HG02678 (cell line): ENCODE data around the gene ACSF3.

Experiments
- ATAC-seq: cut with Tn5 transposase; IDR thresholded peaks from one replicate; pipeline ENCODE4 v1.9.1; 2021; ENCODE audit warnings: mild to moderate bottlenecking, moderate library complexity; ENCODE audit not compliant: unreplicated experiment

ACSF3 gene

DNA sequence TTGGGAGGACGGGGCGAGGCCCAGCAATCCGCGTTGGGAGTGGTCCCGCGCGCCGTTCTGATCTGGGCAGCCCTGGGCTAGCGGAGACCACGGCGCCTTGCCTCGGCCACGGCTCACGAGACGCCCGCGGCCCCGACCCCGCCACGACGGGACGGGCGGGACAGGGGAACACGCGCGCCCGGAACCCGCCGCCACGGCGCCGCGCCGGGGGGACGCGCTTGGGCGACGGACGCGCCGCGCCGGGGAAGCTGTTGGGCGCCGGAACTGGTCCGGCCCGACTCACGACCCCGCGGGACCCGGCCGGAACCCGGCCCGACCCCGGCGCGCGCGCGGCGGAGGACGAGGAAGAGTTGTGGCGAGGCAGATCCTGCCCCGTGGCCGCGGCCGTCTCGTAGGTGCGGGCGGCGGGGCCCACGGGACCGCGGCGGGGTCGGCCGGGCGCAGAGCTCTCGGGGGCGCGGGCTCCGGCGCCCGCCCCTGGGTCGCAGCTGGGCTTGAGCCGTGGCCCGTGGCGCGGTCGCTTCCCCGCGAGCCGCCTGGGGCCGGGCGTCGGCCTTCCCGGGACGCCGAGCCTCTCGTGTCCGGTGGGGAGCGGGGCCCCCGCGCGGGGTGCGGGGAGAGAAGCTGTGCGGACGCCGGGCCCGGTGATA lies at the start of gene ACSF3:
ACSF3 (plus strand) TSS at position 251 of the 650 bp plus-strand sequence. CDS start 6,830 bp downstream, outside the sequence.
- no peak for ATAC-seq

DNA sequence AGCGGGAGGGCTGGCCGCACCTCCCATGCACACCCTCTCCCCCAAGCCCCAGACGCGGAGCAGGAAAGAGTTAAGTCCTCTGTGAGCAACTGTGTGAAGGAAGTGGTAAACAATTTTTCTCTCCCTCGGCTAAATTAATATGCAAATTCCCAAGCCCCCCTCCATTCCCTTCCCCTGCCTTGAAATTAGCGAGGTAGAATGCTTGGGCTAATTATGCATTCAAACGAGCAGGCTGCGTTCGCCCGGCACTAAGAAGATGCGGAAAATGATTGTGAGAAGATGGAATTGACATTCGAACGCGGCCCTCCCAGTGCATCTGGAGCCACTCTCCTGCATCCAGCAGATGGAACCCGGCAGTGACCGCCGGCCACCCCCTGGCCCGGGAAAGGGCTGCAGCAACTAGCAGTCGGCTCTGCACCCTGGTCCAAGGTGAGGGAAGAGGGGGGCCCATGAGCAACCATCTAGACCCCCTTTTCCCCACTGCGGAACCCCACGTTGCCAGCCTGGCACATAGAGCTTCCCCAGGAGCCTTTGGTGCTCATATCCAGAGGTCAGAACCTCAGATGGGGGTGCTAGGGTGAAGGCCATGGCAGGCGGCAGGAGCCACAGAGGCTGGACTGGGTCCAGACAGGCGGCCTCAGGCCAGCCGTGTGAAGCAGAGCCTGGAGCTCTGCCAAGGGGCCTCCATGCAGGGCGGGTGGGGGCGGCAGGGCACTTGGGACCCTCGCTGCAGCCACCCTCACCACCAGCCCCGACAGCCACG lies 49.1 kb upstream of the ACSF3 start:
- no peak for ATAC-seq

DNA sequence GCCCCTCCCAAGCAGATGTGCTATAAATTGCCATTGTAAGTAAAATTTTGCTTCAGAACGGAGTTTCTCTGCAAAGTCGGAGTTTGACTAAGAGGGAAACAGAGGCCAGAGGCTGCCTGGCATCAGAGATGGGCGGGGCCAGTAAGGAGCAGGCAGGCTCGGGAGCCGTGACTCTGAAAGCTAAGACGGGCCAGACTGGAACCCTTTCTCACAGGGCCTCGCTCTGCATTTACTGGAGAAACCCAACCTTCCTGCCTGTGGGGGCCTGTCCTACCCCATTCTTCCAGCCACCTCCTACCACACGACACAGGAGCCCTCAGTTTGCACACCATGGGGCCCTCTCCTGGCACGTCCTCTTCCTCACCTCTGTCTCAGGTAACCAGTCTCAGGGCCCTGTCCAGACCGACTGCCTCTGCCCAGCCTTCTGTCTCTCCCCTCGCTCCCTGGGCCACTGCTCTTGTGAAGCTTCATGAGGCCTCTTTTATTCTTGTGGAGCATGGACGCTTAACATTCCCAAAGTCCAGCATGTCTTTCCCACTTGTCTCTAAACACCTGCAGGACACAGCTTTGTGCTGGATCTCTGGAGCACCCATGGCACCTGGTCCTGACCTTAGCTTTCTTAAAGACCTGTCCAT lies 48.4 kb upstream of the ACSF3 start:
- no peak for ATAC-seq

DNA sequence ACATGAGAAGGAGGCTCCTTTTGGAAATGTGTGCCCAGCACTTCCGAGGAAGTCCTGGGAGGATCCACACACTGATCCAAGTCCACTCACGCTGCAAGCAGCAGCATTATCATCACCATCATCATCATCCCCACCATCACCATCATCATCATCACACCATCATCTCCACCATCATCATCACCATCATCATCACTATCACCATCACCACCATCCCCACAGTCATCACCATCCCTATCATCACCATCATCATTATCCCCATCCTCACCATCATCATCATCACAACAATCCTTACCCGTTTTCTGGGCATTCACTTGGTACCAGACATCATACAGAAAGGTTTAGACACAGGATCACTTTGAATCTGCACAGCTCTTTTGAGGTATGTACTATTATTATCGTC lies 47.8 kb upstream of the ACSF3 start:
- no peak for ATAC-seq

DNA sequence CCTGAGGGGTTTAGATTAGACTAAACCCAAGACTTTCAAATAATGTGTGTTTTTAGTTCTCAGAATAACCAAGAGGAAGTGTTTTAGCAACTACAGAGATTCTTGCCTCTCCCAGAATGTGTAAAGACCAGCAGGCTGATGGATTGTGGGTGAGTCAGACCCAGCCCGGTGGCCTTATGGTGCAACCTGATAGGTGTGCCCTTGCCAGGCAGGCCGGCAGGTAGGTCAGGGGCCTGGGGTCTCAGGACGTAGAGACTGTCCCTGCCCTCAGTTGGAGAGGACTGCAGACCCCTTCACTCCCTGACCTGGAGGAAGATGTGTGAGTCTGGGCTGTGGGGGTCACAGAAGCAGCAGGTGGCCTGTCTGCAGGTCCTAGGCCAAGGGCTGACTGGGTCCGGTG lies 47.2 kb upstream of the ACSF3 start:
- no peak for ATAC-seq

DNA sequence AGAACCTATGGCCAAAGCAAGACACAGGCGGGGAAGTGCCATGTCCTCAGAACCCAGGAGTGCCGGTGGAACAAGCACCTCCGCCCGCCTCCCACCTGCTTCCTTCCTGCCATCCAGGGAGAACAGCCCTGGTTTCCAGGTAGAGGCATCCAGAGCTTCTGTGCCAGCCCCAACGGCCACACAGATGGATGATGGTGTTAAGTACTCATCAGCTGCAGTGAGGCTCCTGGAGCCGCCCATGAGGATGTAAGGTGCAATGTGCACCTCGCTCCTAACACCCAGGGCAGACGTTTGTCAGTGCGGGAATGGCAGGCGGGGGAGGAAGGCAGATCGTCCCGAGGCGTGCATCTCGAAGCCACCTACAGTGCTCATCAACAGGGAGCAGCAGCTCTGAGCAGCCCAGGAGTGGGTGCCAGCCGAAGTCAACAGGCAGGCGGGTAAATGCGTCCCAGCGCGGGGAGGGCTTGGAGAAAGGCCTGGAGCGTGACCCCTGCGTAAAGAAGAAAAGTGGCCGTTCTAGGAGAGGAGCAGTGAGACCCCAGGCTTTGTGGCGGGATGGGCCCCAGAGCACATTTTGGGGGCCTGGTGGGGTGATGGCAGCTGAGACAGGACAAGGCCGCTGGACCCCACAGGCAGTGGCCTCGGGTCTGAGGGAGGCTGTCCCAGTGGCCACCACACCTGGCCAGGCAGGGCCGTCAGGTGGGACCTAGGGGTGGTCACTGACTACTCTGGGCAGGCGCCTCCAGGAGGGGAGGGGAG lies 46.1 kb upstream of the ACSF3 start:
- no peak for ATAC-seq

DNA sequence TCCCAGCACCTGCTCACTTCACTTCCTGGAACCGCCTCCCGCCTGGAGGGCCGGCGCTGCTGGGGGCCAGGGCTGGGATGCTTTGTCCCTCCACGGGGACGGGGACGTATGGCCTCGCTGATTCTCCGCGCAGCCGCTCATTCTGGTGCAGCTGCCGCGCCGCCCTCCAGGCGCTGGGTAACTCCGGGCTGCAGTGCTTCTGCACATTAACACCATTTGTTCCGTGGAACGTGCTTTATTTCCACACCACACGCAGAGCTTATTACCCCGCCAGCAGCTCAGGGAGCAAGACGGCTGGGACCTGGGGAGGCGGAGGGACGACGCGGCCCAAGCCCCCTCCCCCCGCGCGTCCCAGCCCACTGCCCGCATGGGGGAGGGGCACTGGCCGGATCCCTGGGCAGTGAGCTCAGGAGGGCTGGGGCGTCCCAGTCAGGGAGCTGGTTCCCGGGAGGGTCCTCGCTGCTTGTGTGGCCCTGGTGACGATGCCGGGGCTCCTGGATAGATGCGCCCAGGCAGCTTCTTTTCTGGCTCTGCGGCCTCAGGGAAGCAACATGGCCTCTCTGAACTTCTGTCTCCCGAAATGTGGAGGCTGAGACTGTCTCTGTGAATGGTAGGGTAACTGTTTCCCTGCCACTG lies 45.4 kb upstream of the ACSF3 start:
- ATAC-seq: no peak

DNA sequence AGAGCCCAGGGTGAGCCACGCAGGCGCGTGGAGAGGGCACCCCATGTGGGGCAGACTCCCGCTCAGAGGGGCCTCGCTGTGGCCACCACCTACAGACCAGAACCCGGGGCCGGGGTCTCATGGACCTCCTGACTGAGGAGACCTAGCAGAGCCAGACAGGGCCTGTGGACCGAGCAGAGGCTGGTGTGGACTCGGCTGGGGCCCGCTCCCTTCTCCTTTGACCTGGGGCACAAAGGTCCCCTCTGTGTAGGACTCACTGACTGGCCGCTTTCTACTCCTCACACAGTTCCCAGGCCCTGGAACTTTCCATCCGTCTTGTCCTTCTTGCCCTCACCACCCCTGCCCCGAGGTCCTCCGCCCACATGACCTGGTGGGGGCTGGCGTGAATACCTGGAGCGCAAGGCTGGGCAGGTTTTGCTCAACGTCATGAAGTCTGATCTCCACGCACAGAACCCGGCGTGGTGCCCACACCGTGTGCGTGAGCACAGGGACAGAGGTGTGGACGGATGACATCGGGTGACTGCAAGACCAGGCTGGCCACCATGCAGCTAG lies 44.7 kb upstream of the ACSF3 start:
- ATAC-seq: no peak

DNA sequence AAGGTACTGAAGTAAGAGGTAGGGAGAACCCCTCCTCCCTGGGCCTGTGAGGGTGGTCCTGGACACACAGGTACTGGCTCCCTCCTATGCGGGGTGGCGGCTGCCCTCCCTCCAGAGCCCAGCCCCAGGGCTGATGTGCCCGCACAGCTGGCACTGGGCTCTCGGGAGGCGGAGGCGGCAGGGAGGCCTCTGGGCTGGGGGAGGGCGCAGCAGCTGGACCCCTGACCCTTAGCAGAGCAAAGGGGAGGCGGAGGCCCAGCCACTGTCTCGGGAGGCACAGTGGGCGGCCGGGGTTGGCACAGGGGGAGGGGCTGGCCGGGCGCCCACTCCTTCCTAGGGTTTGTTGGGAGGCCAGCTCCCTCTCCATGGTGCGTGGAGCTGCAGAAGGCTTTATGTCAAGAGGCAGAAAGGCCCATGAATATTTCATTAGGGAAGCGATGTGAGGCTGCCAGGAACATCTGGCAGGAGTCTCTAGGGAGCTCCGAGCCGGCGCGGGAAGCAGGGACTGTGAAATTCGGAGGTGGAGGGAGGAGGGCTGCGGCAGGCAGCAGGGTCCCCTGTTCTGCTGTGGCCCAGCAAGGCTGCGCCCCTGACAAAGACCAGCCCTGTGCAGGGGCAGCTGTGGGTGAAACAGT lies 44.1 kb upstream of the ACSF3 start:
- ATAC-seq: no peak

DNA sequence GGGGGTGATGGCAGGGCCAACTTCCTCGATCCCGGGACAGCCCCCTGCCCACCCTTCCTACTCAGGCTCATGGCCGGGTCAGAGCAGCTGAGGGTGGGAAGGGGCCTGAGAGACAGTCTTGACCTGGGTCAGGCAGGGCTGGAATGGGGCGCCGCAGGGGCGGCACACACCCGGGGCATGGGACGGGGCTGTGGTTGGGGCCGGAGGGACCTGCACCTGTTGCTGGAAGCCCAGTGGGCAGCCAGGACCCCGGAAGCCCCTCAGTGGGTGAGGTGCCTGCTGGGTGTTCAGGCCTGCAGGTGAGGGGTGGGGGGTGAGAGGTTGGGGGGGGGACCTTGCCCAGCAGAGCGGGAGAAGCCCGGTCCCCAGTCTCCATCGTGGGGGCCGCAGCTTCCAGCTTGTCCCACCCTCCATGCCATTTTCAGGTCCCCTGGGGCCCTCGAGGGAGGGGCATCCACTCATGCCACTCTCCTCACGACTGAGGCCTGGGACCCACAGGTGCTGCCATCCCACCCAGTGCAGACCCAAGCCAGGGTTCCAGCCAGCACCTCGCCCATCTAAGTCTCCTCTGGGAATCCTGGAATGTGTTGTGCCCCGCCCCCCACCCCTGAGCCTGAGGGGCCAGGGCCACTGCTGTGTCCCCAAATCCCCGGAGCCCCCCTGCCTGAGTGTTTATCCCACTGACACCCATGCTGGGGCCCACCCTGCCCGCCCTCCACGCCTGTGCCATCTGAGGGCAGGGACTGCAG lies 43.4 kb upstream of the ACSF3 start:
- no peak for ATAC-seq

DNA sequence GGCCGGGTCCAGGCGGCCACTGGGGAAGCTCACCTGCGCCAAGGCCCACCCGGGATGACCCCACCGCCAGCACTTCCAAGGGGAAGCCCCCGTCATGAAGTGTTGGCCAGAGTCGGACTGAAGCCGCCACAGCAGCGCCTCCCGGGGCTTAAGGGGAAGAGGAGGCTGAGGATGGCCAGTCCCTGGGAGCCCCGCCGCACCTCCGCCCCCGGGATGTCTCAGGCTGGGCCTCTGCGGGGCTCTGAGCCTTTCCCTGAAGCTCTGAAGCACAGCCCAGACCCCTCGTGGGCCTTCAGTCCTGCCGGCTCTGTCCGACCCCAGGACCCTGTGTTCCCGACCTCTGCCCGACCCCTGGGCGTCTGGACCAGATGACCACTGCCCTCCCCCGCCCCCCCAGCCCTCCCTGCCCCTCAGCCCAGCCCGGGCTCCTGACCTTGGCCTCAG lies 42.8 kb upstream of the ACSF3 start:
- ATAC-seq: no peak

DNA sequence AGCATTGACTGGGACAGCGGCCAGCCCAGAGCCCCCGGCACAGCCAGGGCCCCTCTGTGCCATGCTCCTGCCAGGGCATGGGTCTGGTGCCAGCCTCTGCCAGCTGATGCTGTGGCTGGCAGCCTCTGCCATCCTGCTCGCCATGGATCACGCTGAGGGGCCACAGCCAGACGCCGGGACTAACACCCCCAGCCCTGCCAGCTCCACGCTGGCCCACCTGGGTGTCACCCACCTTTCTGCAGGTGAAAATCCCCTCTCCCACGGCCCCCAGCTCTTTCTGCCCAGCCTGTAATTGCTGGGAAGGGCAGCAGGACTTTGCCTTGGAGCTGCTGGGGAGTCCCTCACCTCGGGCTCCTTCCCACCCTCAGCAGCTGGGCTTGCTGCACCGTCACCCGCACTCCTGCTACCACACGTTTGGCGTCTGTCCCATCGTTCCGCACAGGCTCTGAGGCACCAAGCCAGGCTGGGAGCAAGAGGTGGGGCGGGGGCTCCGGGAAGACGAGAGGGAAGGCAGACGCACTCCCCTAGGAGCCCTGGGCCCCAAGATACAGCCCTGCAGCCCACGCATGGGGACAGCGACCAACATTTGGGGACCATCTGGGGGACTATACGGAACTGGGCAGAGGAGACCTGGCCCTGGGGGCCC lies 42.0 kb upstream of the ACSF3 start:
- no peak for ATAC-seq

DNA sequence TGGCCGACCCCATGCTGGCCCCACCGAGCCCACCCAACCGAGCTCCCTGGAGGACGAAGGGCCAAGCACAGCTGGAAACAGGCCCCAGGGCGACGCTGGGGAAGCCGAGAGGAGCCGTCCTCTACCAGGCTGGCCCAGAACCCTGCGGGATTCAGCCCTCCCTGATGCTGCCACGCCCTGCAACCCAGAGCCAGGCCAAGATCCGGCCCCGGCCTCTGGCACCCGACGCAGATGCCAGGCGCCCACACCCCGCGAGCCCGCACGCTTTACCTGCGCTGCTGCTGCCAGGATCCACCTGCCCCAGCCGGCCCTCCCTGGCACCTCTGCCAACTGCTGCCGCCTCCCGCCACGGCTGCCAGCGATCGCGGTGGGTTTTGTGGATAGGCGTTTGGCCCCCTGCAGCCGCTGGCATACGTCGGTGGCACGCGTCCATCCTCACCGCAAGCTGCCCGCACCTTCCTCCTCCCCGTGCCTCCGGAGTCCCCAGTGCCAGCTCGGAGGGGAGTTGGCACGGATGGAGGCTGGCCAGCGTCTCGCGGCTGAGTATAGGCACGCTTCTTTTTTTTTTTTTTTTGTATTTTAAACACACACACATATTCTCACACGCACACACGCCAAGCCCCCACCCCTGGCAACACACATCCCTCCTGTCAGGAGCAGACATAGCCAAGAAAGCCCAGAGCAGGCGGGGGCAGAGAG lies 41.3 kb upstream of the ACSF3 start:
- ATAC-seq: no peak

DNA sequence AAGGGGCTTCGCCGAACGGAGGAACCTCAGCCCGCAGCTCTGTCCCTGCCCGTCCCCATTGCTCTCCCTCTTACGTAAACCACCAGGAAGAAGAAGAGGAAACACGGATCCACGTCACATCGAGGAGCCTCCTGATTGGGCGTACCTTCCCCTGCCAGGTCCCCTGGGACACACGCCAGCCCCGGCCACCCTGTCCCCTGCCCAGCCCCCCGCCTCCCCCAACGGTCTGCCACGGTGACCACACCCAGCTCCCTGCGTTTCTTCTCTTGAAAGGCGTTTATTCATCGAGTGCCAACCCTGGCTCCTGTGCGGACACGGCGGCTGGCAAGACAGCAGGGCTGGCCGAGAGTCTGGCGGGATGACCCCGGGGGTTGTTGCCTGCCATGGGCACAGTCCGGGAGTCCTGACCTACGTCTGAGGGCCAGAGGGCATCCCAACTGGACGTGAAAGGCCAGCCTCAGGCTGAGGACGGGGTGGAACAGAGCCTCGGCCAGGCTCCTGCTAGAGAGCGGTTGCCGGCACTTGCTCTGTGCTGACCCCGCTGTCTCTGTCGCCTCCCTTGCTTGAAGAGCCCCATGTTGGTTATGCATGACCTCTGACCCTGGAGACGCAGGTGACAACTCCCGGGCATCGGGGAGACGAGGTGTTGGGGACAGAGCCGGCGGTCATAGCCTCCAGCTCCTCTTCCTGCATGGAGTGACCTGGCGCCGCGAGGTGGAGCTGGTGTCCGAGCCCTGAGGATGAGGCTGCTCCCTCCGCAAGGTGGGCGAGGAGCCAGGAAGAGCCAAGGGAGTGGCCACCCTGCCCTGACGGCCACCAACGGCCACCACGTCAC lies 40.5 kb upstream of the ACSF3 start:
- ATAC-seq: no peak

DNA sequence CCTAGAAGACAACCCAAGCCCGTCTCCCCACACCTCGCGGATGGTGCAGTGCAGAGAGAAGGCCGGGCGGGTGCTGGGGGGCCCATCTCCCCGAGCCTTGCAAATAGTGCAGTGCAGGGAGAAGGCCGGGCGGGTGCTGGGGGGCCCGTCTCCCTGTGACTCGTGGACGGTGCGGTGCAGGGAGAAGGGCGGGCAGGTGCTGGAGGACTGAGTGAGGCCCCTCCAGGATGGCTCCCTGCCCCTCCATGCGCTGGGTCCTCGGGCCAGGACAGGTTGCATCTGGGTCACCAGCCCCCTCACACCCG lies 40.0 kb upstream of the ACSF3 start:
- ATAC-seq: no peak

DNA sequence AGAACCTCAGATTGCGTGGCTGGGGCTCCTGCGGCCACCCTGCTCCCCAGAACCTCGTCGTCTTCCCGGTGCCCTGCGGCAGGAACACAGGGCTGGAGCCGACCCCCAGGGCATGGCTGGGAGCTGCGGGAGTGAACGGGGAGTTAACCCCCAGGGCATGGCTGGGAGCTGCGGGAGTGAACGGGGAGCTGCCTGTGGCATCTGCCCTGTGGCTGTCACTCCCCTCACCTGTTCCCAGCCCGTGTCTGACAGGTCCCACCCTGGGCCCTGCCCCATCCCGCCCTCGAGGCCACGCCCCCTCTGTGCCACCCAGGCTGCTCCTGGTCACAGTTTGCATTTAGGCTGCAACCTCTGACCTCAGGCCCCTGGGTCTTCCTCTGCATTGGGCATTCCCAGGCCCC lies 39.4 kb upstream of the ACSF3 start:
- no peak for ATAC-seq

DNA sequence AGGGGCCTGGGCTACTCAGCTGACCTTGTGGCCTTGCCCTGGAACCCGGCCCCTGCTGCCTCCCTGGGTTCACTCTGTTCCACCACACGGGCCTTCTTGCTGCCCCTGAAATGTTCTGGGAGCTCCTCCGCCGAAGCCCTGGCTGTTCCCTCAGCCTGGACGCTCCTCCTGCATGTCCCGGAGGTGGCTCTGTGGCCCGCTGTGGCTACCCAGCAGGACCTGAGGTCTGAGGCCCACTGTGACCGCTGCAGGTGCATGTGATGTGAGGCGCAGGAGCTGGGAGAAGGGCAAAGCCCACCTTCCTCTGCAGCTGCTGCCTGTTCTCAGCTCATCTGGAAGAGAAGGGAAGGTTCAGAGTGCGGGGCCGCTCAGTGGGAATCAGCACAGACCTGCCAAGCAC lies 38.9 kb upstream of the ACSF3 start:
- ATAC-seq: no peak

DNA sequence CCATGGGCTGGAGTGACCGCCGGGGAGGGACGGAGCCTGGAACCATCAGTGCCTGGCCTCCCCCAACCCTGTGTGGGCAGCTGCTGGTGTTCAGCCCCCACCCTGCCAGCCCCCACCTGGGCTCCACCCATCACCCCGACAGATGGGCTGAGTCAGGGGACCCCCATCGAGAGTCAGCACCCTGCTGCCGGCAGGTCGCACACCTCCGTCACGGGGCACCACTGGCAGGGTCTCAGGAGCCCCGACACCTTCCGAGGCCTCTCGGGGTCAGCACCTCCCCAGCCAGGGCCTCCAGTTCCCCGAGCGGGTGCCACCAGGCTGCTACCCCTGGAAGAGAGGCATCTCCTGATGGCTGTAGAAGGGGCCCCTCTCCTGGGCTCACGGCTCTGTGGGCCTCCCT lies 38.3 kb upstream of the ACSF3 start:
- no peak for ATAC-seq
